OCI-LY3 (cell line): ENCODE measurements around the gene DHX57.

Experiments
- H2AFZ ChIP-seq: fragments of 200-600, 300-600 bp; shearing (Covaris generic); 2 replicates; pipeline ENCODE4 v1.6.0; 2014; ENCODE audit warnings: antibody characterized with exemption, low read depth, low read length
- H3K27ac ChIP-seq: fragments of 200-600, 300-600 bp; sonication (generic); 2 replicates; pipeline ENCODE4 v1.5.1; 2014; ENCODE audit warnings: mild to moderate bottlenecking, low read length, moderate library complexity, mixed read lengths
- H3K27me3 ChIP-seq: fragments of 200-600, 300-600 bp; sonication (generic); 2 replicates; pipeline ENCODE4 v1.6.1; 2014; ENCODE audit warnings: low read depth, low read length, mixed read lengths
- H3K36me3 ChIP-seq: fragments of 200-600, 300-600 bp; sonication (generic); replicated peaks from 2 replicates; pipeline ENCODE3; 2014; ENCODE audit warnings: low read depth, low read length, mixed read lengths
- H3K4me1 ChIP-seq: fragments of 300-600, 200-600 bp; sonication (generic); 2 replicates; pipeline ENCODE4 v1.6.1; 2014; ENCODE audit warnings: low read length, mixed read lengths
- H3K4me2 ChIP-seq: fragments of 200-600, 300-600 bp; sonication (generic); 2 replicates; pipeline ENCODE4 v1.6.1; 2014; ENCODE audit warnings: low read length, mixed read lengths
- H3K4me3 ChIP-seq: fragments of 300-600, 200-600 bp; sonication (generic); 2 replicates; pipeline ENCODE4 v1.5.1; 2014; ENCODE audit warnings: antibody characterized with exemption, mild to moderate bottlenecking, low read length, moderate library complexity
- H3K79me2 ChIP-seq: fragments of 300-600, 200-600 bp; shearing (Covaris generic); 2 replicates; pipeline ENCODE4 v1.6.1; 2014; ENCODE audit warnings: mild to moderate bottlenecking, low read length, mixed read lengths
- H3K9ac ChIP-seq: fragments of 300-600, 200-600 bp; shearing (Covaris generic); 2 replicates; pipeline ENCODE4 v1.6.0; 2014; ENCODE audit warnings: mild to moderate bottlenecking, low read length, moderate library complexity
- H3K9me3 ChIP-seq: fragments of 200-600, 300-600 bp; shearing (Covaris generic); 2 replicates; pipeline ENCODE4 v1.6.1; 2014; ENCODE audit warnings: low read length, mixed read lengths; ENCODE audit not compliant: insufficient read depth
- H4K20me1 ChIP-seq: fragments of 200-600, 300-600 bp; sonication (generic); 2 replicates; pipeline ENCODE4 v1.6.1; 2016; ENCODE audit warnings: low read length, mixed read lengths; ENCODE audit not compliant: insufficient read depth
- CTCF ChIP-seq: fragments of 200-600, 300-600 bp; sonication (generic); IDR thresholded peaks from 2 replicates; pipeline ENCODE4 v1.5.1; 2014; ENCODE audit warnings: antibody characterized with exemption, low read length, low read depth
- EZH2phosphoT487 ChIP-seq: fragments of 200-600 bp; shearing (Covaris generic); IDR thresholded peaks from 2 replicates; pipeline ENCODE4 v1.6.1; 2018; ENCODE audit warnings: antibody characterized with exemption, mixed run types, low read depth

The DHX57 gene

GRCh38 chr2:38747819-38748218 lies 127.9 kb downstream of the DHX57 start:
- Histone ChIP-seq H3K27ac (no peak overlapping the region; the same call in none of the 2 replicates), H4K20me1 (peaks cover 74% of the 10 kb centered on the region), H2AFZ (no peak overlapping the region), H3K4me2 (0 out of 2 replicates have a peak overlapping the region, but pooled peaks have one; percentile 95), H3K4me3 (no peak overlapping the region), H3K27me3 (no peaks in the 10 kb centered on the region), H3K36me3 (peaks cover 77% of the 10 kb centered on the region), H3K9me3 (no peaks in the 10 kb centered on the region), H3K79me2 (peaks cover 92% of the 10 kb centered on the region), H3K9ac (no peak overlapping the region), H3K4me1 (peaks cover 38% of the 10 kb centered on the region)
- TF ChIP-seq CTCF (no peak), EZH2phosphoT487 (no peak)
